Chondrocyte (in vitro differentiated cells): Measurements from ENCODE around the gene TH. TPM values are rescaled to one million over a fixed set of nuclear protein-coding genes. Genes with fewer than 3 reads are reported as not detected.

Source experiments
- DNase-seq: peaks from one replicate; pipeline ENCODE4 v3.0.0; 2021; ENCODE audit warnings: mixed read lengths, low spot score
- H3K27ac Mint-ChIP-seq: one replicate; pipeline ENCODE4 v1.8.0; 2021; ENCODE audit warnings: mild to moderate bottlenecking, moderate library complexity, mixed read lengths; ENCODE audit not compliant: unreplicated experiment
- H3K27me3 Mint-ChIP-seq: 2 replicates; pipeline ENCODE4 v1.8.0; 2021; ENCODE audit warnings: low read depth, mixed read lengths
- H3K36me3 Mint-ChIP-seq: 2 replicates; pipeline ENCODE4 v1.8.0; 2021; ENCODE audit warnings: low read depth, mixed read lengths
- H3K4me1 Mint-ChIP-seq: 2 replicates; pipeline ENCODE4 v1.8.0; 2021; ENCODE audit warnings: low read depth, mild to moderate bottlenecking, mixed read lengths
- H3K4me3 Mint-ChIP-seq: one replicate; pipeline ENCODE4 v1.8.0; 2021; ENCODE audit warnings: mild to moderate bottlenecking, moderate library complexity, mixed read lengths; ENCODE audit not compliant: unreplicated experiment
- H3K9me3 Mint-ChIP-seq: 2 replicates; pipeline ENCODE4 v1.8.0; 2021; ENCODE audit warnings: low read depth, mixed read lengths
- CTCF ChIP-seq: fragments of 200-600 bp; sonication (generic); IDR thresholded peaks from 2 replicates; pipeline ENCODE4 v1.5.0; 2021; ENCODE audit warnings: antibody characterized with exemption, mild to moderate bottlenecking, moderate library complexity
- total RNA-seq: library from RNA; stranded (reverse); gene quantifications from 3 replicates; pipeline ENCODE4 v1.2.1, GENCODE V29; 2021

TH gene
- total RNA-seq, 1 donor from 2014 or later = not detected

- H3K27ac Mint-ChIP-seq = no peak overlapping the region
- H3K36me3 Mint-ChIP-seq = no peaks in the 10 kb centered on the region
These were observed 8.1 kb downstream of the TH start for GRCh38 chr11:2163428-2163978.

GRCh38 chr11:2160736-2161259 is 10.8 kb downstream of the TH start, which contains the start of gene INS:
Gene INS, minus strand, starts transcription at chr11:2161209. Its CDS starts 238 bp downstream, at chr11:2160971.
- no peak within 1 kb of the TSS for H3K27ac Mint-ChIP-seq
- H3K4me1 Mint-ChIP-seq = no peaks in the 10 kb centered on the region
- no peaks in the 10 kb centered on the region for H3K36me3 Mint-ChIP-seq
- no peaks in the 10 kb centered on the region for H3K27me3 Mint-ChIP-seq
- H3K4me3 Mint-ChIP-seq = no peak within 1 kb of the TSS
- DNase-seq = no peak
- no peak for TF ChIP-seq CTCF
- no peaks in the 10 kb centered on the region for H3K9me3 Mint-ChIP-seq

More at GRCh38 chr11:2163428-2163978, 8.1 kb downstream of the TH start:
- H3K27me3 Mint-ChIP-seq = peaks cover 2% of the 10 kb centered on the region
- H3K4me1 Mint-ChIP-seq = no peaks in the 10 kb centered on the region
- TF ChIP-seq CTCF = no peak
- H3K4me3 Mint-ChIP-seq = no peak overlapping the region
- DNase-seq = no peak
- H3K9me3 Mint-ChIP-seq = no peaks in the 10 kb centered on the region

GRCh38 chr11:2159536-2160413 is 11.8 kb downstream of the TH start:
- Mint-ChIP-seq H3K9me3 (no peaks in the 10 kb centered on the region), H3K4me3 (no peak overlapping the region), H3K36me3 (no peaks in the 10 kb centered on the region), H3K4me1 (no peaks in the 10 kb centered on the region), H3K27ac (no peak overlapping the region), H3K27me3 (no peaks in the 10 kb centered on the region)
- no peak for DNase-seq
- TF ChIP-seq CTCF = no peak

- Mint-ChIP-seq H3K9me3 (no peaks in the 10 kb centered on the region), H3K4me1 (no peaks in the 10 kb centered on the region), H3K4me3 (no peak overlapping the region), H3K36me3 (no peaks in the 10 kb centered on the region), H3K27ac (no peak overlapping the region), H3K27me3 (no peaks in the 10 kb centered on the region)
- no peak for DNase-seq
- no peak for TF ChIP-seq CTCF
These were observed 12.6 kb downstream of the TH start for GRCh38 chr11:2158966-2159365.

GRCh38 chr11:2158296-2158737 is 13.3 kb downstream of the TH start:
- H3K4me1 Mint-ChIP-seq = no peaks in the 10 kb centered on the region
- no peaks in the 10 kb centered on the region for H3K27me3 Mint-ChIP-seq
- no peak for TF ChIP-seq CTCF
- no peaks in the 10 kb centered on the region for H3K36me3 Mint-ChIP-seq
- H3K27ac Mint-ChIP-seq = no peak overlapping the region
- H3K4me3 Mint-ChIP-seq = no peak overlapping the region
- no peaks in the 10 kb centered on the region for H3K9me3 Mint-ChIP-seq
- DNase-seq = no peak
